AG09309 (cell line): ENCODE measurements around the gene MYBPH.

ENCODE experiments used
- DNase-seq: peaks from one replicate; pipeline ENCODE4 v3.0.0-alpha.2; 2010; ENCODE audit warnings: low read depth
- H3K4me3 ChIP-seq: 2 replicates; pipeline ENCODE4 v1.5.1; 2011; ENCODE audit warnings: mild to moderate bottlenecking, low read depth, low read length, moderate library complexity; ENCODE audit not compliant: control insufficient read depth
- CTCF ChIP-seq: IDR thresholded peaks from 2 replicates; pipeline ENCODE4 v1.5.1; 2011; ENCODE audit warnings: mild to moderate bottlenecking, low read depth, low read length, inconsistent platforms; ENCODE audit not compliant: insufficient read depth, control insufficient read depth; ENCODE audit errors: missing control alignments

The MYBPH gene

GRCh38 chr1:203161175-203161574, 14.5 kb downstream of the MYBPH start:
- H3K4me3 ChIP-seq, result no peak overlapping the region
- TF ChIP-seq CTCF, result no peak
- no peak for DNase-seq

- no peak for DNase-seq
- TF ChIP-seq CTCF, result no peak
- no peak overlapping the region for H3K4me3 ChIP-seq
These were observed 15.8 kb downstream of the MYBPH start for GRCh38 chr1:203159844-203160243.

- no peak overlapping the region for H3K4me3 ChIP-seq
- TF ChIP-seq CTCF, result no peak
- no peak for DNase-seq
These were observed 16.5 kb downstream of the MYBPH start for GRCh38 chr1:203158960-203159665.

GRCh38 chr1:203158423-203158822, 17.2 kb downstream of the MYBPH start:
- DNase-seq, result no peak
- H3K4me3 ChIP-seq, result no peak overlapping the region
- no peak for TF ChIP-seq CTCF

GRCh38 chr1:203156280-203156679, 19.3 kb downstream of the MYBPH start:
- TF ChIP-seq CTCF, result no peak

GRCh38 chr1:203153989-203154821, 21.4 kb downstream of the MYBPH start:
- TF ChIP-seq CTCF, result no peak
- DNase-seq, result no peak
- H3K4me3 ChIP-seq, result no peak overlapping the region

More at GRCh38 chr1:203156280-203156679, 19.3 kb downstream of the MYBPH start:
- no peak for DNase-seq
- H3K4me3 ChIP-seq, result no peak overlapping the region
